GM18499 (cell line): ENCODE data around the gene PEX11B.
"Not testable (repeated sequence)": the region's sequence is repeated elsewhere in the genome, so short reads cannot be mapped to it uniquely, and the experiment has no call there.

Experiments
- ATAC-seq: cut with Tn5 transposase; IDR thresholded peaks from one replicate; pipeline ENCODE4 v1.9.1; 2021; ENCODE audit warnings: moderate number of reproducible peaks; ENCODE audit not compliant: insufficient read depth, unreplicated experiment

The PEX11B gene

DNA sequence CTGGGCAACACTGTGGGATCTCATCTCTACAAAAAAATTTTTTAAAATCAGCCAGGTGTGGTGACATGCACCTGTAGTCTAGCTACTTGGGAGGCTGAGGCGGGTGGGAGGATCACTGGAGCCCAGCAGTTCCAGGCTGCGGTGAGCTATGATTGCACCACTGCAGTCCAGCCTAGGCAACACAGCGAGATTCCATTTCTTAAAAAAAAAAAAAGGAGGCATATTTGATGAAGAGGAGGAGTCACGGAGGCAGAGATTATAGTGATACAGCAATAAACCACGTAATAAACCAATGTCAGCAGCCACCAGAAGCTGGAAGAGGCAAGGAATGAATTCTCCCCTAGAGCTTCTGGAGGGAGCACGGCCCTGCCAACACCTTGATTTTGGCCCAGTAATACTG, 35.3 kb upstream of the PEX11B start:
- ATAC-seq: no peak

DNA sequence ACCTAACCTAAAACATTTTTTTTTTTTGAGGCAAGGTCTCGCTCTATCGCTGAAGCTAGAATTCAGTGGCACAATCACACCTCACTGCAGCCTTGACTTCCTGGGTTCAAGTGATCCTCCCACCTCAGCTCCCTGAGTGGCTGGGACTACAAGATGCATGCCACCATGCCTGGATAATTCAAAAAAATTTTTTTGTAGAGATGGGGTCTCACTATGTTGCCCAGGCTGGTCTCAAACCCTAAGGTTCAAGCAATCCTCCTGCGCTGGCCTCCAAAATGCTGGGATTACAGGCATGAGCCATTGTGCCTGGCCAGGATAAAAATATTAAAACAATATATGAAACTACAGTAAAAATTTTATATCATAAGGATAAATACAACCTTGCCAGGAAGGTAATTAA, 34.4 kb upstream of the PEX11B start:
- no peak for ATAC-seq

DNA sequence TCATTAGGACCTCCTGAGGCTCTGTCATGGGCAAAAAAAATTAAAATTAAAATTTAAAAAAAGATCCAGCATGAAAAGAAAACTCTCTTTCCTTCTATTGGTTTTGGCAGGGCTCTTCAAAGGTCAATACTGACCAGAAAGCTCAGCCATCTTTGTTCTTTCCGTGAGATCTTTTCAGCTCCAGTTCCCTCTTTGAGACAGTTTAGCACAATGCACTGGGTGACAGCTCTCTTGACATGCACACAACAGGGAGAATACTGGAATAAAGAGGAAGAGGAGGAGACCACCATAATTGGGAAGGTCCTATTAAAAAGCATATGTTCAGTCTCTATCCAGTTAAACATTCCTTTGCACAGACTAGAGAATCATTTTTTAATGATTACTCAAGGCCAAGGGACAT, 33.0 kb upstream of the PEX11B start:
- no peak for ATAC-seq

DNA sequence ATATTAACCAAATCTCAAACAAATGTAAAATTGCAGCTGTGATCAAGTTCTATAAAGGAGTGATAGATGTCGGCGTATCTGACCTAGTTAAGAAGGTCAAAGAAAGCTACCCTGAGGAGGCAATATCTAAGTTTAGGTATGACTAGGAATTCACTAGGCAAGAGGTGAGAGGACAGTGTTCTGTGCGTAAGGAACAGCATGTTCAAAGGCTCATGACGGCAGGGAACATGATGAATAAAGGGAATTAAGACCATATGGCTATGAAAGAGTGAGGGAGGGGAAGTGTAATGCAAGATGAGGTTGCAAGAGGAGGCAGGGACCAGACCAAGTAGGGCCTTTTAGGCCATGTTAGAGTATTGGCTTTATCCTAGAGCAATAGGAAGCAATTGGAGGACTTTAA, 30.7 kb upstream of the PEX11B start:
- ATAC-seq: no peak

DNA sequence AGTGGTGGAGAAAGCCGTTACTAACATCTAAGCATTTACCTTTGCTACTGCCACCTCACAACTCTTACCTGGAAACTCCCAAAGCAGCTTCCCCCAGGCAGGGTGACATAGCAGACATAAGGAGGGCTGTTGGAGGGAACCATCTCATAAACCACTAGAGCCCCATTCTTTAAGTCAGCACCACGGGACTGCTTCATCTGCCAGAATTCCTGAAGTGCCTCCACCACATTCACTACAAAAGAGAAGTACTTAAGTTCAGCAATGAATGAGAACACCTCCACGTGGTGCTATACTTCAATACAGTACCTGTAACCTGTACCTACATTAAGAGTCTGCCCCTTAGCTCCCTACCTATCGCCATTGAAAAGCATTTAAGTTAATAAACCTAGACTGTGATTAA, 29.0 kb upstream of the PEX11B start:
- ATAC-seq: no peak

DNA sequence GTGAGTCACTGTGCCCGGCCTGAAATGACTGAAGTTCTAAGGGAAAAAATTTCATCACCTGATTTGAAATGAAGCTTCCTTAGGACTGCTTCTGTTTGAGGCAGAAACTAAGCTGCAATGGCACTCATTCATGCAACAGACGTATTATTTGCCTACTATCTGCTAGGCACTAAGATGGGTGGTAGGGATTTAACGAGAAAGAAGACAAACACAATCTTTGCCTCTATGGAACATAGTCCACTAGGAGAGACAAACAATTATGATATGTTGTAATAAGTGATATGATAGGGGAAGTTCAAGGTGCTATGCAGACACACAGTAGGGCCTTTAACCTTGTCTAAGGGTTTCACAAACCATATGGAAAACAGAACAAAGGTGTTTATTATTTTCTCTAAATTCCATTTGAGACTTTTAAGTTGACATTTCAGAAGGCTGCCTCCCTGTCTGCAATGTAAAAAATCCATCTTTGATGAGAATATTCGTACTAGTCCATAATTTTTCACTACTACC, 28.0 kb upstream of the PEX11B start:
- ATAC-seq: no peak

DNA sequence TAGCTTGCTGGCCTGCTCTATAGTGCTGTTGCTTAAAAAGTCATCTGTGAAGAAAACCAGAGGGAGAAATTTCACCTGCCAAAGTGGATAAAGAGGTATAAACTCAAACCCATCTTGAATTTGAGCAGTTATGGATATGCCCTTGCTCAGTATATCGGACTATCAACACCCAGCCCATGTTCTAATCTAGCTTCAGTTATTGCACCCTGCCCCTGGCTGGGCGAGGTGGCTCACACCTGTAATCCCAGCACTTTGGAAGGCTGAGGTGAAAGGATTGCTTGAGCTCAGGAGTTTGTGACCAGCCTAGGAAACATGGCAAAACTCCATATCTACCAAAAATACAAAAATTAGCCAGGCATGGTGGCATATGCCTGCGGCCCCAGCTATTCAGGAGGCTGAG, 26.0 kb upstream of the PEX11B start:
- ATAC-seq: no peak

DNA sequence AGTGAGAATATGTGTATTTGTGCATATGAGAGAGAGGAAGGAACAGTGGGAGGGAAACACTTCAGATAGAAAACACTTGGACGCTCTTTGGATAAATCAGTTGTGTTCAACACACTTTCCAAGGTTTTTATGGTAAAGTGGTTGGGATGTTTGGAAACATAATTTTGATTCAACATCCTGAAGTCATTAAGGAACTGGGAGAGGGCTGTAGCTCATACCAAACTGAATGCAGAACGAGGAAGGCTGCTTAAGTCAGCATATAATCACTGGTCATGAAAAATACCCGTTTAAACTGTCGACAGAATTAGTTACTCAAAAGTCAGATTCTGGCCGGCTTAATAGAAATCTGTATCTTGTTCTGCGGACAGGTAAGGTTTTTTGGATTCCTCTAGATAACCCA, 24.4 kb upstream of the PEX11B start:
- ATAC-seq: no peak

DNA sequence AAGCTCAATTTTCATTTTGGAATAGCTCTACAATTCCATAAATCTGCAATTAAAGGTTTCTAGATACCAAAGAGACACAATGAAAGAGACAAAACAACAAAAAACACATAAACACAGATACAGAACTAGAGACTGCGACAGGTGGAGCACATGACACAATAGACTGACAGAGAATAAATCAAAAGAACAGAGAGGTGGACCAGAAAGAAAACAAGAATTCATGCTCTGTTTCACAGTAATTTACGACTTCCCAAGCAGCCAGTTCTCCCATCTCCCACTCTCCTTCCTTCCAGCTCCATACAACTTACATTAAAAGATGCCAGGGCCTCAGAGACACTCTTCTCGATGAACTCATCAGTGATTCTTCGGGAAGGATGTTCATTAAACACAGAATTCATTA, 23.9 kb upstream of the PEX11B start:
- no peak for ATAC-seq

DNA sequence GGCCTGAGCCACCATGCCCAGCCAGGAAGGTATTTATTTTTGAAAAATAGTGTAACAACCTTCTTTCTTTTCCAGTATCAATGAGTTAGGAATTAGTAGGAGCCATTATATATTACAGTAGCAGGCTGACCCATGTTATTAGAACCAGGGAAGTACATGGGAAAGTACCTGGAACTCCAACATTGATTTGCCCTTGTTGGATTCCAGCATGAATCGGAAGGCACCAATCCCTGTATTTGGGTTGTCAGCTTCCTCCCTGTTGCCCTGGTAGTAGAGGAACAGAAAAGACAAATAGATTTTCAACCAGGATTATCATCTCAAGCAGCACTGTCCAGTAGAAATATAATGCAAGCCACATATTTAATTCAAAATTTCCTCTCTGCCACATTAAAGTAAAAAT, 18.9 kb upstream of the PEX11B start:
- no peak for ATAC-seq

DNA sequence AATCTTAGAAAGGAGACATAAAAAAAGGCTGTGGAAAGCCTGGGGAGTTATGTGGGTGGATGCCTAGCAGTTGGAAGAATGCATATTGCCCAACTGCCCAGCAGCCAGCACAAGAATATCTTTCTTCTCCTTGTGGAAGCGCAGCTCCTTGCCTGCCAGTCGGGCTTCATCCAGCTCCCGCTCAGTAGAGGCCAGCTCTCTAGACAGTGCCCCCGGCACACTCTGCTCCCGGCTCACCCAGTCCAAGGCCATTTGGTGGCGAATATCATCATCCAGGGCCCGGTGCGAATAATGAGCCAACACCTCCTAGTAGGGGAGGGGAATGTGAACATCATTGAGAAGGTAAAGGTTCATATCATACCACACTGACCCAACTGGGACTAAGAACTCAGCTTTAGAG, 17.7 kb upstream of the PEX11B start:
- no peak for ATAC-seq

DNA sequence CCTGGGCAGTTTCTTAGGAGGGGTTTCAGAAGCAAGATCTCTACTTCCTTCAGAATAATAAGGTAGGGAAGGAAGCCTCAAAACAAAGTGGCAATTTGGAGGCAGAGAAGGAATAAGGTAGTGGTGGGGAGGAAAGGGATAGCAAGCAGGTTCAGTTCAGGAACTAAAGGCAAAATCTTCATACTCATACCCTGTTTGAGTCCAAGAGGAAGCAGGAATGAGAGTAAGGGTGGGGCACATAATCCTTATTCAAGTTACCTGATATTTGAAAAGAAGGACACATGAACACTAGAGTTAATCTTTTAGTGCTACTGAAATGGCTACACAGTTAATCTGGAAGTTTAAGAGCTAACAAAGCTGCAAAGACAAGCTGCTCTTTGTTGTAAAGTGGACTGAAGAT, 17.2 kb upstream of the PEX11B start:
- ATAC-seq: no peak

DNA sequence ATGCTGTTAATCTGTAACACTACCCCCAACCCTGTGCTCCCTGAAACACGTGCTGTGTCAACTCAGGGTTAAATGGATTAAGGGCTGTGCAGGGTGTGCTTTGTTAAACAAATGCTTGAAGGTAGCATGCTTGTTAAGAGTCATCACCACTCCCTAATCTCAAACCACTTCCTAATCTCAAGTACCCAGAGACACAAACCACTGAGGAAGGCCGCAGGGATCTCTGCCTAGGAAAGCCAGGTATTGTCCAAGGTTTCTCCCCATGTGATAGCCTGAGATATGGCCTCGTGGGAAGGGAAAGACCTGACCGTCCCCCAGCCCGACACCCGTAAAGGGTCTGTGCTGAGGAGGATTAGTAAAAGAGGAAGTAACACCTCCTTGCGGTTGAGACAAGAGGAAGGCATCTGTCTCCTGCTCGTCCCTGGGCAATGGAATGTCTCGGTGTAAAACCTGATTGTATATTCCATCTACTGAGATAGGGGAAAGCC, 14.0 kb upstream of the PEX11B start:
- not testable (repeated sequence) for ATAC-seq

DNA sequence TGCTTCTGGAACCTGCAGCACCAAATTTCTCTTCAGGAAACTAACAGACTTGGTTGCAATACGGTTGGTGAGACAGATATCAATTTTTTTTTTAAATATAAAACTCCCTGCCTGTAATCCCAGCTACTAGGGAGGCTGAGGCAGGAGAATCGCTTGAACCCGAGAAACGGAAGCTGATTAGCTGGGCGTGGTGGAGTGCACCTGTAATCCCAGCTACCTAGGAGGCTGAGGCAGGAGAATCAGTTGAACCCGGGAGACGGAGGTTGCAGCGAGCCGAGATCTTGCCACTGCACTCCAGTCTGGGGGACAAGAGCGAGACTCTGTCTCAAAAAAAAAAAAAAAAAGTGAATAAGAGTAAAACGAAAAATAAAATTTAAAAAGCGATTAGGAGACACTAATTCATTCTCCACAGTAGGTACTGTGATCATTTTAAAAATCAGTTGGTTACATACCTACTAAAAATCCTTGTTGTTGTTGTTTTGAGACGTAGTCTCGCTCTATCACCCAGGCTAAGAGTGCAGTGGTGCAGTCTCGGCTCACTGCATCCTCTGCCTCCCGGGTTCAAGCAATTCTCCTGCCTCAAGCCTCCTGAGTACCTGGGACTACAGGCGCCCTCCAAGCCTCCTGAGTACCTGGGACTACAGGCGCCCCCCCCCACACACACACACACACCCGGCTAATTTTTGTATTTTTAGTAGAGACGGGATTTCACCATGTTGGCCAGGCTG, 9.6 kb upstream of the PEX11B start:
- no peak for ATAC-seq

DNA sequence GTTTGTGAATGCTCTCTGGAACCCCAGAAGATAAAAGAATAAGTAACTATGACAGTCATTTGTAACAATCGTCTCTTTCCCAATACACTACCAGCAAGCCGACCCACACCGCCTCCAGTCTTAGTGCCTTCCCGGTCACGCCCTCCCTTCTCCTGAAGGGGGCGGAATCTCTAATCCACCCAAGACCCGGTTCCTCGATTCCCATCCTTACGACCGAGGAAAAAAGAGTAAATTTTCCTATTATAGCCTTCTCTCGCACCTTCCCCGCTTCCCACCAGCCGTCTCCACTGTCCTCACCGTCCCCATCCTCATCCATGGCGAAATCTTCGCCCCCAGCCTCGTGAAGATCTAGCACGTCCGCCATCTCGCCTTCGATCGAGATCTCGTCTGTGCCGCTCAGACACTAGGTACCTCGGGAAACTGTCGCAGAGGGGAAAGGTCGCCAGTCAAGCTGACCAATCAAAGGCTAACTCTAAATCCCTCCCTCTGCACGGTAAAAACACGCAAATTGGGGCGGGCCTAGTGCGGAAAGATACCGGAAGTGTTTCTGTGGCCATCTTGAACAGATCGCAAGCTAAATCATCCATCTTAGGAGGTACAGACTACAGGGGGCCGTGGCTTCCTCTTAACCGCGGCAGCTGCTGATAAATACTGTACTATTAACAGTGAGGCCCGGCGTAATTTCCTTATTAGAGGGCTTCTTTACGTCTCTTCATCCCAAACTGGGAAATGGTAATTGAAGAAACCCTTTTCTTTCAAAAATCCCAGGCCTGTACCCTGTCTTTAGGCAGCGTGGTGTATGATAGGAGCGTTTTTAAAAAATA, 8.8 kb upstream of the PEX11B start, which contains the start of gene RBM8A:
RBM8A (minus strand) TSS at position 422 of the 824 bp plus-strand sequence; CDS start at position 364, 58 bp downstream.
- ATAC-seq: peak; percentile 84

DNA sequence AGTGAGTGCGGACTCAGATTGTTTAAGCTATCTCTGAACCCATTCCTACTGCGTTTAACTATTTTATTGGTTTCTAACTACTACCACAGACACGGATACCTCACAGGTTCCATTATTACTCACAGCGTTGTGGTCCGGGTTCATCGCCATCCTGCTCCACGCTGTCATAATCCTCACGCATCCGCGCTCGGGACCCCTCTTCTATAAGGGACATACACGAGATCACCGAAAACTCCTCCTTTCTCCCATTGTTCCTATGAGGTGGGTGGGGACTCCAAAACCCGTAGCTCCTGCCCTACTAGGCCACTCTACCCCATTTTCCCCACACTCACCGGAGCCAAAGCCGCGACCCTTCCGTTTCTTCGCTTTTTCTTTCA, 8.2 kb upstream of the PEX11B start:
- no peak for ATAC-seq

DNA sequence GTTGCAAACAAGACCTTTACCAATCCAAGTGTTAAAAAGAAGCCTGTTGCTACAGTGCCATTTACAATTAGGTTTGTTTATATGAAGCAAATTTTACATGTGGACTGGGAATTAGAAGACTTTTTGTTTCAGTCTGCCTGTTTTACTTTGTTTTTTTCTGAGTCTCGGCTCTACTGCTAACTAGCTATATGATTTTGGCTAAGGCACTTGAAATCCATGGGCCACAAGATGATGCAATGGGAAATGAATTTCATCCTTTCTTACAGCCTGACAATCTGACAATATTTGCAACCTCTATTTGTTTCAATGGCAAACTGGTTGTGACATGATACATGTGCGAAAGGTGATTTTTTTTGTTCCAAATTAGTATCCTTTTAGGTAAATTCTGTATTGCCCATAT, 3.7 kb upstream of the PEX11B start:
- no peak for ATAC-seq

DNA sequence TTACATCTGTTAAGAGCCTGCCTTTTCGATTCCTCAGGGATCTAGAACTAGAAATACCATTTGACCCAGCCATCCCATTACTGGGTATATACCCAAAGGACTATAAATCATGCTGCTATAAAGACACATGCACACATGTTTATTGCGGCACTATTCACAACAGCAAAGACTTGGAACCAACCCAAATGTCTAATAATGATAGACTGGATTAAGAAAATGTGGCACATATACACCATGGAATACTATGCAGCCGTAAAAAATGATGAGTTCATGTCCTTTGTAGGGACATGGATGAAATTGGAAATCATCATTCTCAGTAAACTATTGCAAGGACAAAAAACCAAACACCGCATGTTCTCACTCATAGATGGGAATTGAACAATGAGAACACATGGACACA, 1.8 kb upstream of the PEX11B start:
- ATAC-seq: not testable (repeated sequence)

DNA sequence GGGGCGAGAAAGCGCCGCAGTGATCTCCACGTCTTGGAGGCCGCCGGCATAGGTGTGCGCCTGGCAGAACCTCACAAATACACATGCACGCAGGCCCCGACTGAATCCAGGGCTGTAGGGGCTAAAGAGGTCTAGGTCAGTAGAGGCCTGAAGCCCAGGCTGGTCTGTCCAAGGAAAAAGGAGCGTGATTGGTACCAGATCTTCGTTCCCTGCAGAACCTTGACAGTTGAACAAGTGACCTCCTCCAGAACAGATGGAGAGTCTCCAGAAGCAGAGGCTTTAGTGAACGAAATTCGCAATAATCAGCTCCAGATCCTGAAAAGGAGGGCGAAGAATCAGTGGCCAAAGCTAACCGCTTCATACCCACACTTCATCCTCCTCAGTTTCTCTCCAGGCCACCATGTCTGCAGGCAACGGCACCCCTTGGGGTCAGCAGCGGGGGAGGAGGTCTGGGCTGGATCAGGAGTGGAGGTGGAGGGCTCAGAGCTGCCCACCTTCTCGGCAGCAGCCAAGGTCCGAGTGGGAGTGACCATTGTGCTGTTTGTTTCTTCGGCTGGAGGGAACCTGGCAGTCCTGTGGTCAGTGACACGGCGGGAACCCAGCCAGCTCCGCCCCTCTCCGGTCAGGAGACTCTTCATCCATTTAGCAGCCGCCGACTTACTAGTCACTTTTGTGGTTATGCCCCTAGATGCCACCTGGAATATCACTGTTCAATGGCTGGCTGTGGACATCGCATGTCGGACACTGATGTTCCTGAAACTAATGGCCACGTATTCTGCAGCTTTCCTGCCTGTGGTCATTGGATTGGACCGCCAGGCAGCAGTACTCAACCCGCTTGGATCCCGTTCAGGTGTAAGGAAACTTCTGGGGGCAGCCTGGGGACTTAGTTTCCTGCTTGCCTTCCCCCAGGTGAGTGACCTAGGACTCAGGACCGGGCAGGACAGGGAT, 749 bp upstream of the PEX11B start:
- ATAC-seq: peak; percentile 20

DNA sequence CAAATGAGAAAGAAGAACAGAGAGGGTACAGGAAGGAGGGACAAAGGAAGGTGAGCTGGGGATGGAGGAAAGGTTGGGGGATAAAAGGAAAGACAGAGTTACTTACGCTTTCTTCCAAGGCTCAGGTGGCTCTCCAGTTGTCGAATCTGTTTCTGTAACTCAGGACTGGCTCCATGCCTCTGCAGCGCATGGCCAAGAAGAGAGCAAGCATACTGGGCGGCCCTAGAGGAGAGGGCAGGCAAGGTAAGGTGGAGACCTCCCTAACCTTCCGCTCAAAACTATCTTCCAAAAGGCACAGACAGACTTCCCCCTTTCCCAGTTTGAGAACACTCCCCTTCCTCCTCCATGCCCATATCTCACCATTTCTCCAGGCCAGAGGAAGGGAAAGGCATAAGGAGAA, 922 bp downstream of the PEX11B start:
- no peak for ATAC-seq
